ENCODE measurements around the gene LDHD. TPM values are rescaled to one million over a fixed set of nuclear protein-coding genes. Genes with fewer than 3 reads are reported as not detected.

The LDHD gene
- total RNA-seq, 5 donors from 2014 or later (not counting 1 experiment from before 2014, with no cell fraction given): 0.13 to 0.47 (median 0.26) TPM; not detected in 2

DNA sequence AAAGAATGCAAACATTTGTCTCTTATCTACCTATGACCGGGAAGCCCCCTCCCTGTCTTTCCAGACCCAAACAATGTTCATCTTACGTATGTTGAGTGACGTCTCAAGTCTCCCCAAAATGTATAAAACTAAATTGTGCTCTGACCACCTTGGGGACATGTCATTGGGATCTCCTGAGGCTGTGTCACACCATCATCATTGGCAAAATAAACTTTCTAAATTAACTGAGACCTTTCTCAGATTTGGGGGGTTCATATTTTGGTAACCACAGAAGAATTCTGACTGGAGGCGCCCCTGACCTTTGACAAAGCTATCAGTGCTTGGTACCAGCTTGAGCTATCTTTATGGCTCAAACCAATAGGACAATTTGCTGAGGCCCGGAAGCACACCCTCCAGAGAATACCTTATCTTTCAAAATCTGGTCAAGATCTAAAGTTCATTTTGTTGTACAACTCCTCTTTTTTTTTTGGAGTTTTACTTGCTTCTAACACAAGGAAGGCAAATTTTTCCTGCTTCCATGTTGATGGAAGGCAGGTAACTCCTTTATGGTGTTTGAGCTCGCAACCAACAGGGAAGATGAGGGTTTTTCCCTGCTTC is 2.5 kb upstream of the LDHD start:
- DNase-seq: no peak
- ChIA-PET POLR2A (no interaction called here), CTCF (interaction anchor here in 1 of 2 donors (0.5 to 1.3 kb wide), 2 partner anchors 8 to 15 kb away, joined by 5 to 6 read pairs; no protein-coding TSS in a partner anchor)
- ATAC-seq (replicated peaks in 1 of 4): no peak
- peaks cover 0 to under 1% of the 10 kb centered on the region in 2 experiments for H3K27me3 ChIP-seq (replicated peaks in 1 of 2; ENCODE audit: control insufficient read depth in 2 of 2, extremely low read depth in 1 of 2, insufficient read depth in 2 of 2, low read length in 1 of 2)
- 91% methylated on average over 4 of the region's 6 CpGs for WGBS (ENCODE audit: insufficient coverage)
- H3K4me3 ChIP-seq (ENCODE audit: control insufficient read depth in 1 of 2, extremely low read depth in 1 of 2, low read length in 1 of 2): no peak overlapping the region
- Mint-ChIP-seq H3K9me3 (peaks cover 0 to 14% (median 11%) of the 10 kb centered on the region in 3 donors), H3K4me1 (peaks cover 0 to 2% (median 0%) of the 10 kb centered on the region in 3 donors), H3K27me3 (no peaks in the 10 kb centered on the region), H3K27ac (no peak overlapping the region), H3K4me3 (no peak overlapping the region), H3K36me3 (peaks cover 3% of the 10 kb centered on the region)
- H3K9me3 ChIP-seq: peaks cover 2% of the 10 kb centered on the region
- H3K27ac ChIP-seq (ENCODE audit: low read length): no peak overlapping the region
- H3K36me3 ChIP-seq (ENCODE audit: control insufficient read depth in 2 of 2, extremely low read depth in 1 of 2, insufficient read depth in 1 of 2, low read length in 1 of 2): no peaks in the 10 kb centered on the region
- peaks cover 0 to 4% of the 10 kb centered on the region in 2 experiments for H3K4me1 ChIP-seq (ENCODE audit: control insufficient read depth in 1 of 2, extremely low read depth in 1 of 2, insufficient read depth in 2 of 2, low read length in 2 of 2)

DNA sequence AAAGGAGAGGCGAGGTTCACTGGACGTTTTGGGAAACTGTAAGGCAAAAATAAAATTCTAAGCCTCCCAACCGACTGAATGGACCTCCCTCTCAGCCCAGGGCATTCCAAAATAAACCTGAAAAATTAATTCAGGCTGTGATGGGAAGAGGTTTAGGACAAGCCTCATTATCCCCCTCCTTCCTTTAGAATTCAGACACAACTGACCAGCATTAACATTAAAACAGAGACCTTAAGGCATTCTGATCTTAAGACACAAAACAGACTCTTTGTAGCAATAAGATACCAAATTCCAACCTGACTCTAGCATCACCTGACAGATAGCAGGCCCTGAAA is 298 bp upstream of the LDHD start:
- POLR2A ChIA-PET: no interaction called here
- Histone ChIP-seq H3K4me3 (ENCODE audit: control insufficient read depth in 1 of 2, extremely low read depth in 1 of 2, low read length in 1 of 2) (no peak overlapping the region), H3K9me3 (no peaks in the 10 kb centered on the region), H3K4me1 (ENCODE audit: control insufficient read depth in 1 of 2, extremely low read depth in 1 of 2, insufficient read depth in 2 of 2, low read length in 2 of 2) (peaks cover 0 to 6% of the 10 kb centered on the region in 2 experiments), H3K27ac (ENCODE audit: low read length) (no peak overlapping the region), H3K36me3 (ENCODE audit: control insufficient read depth in 2 of 2, extremely low read depth in 1 of 2, insufficient read depth in 1 of 2, low read length in 1 of 2) (no peaks in the 10 kb centered on the region), H3K27me3 (replicated peaks in 1 of 2; ENCODE audit: control insufficient read depth in 2 of 2, extremely low read depth in 1 of 2, insufficient read depth in 2 of 2, low read length in 1 of 2) (peaks cover 0 to 23% of the 10 kb centered on the region in 2 experiments)
- Mint-ChIP-seq H3K9me3 (peaks cover 0 to 5% (median 4%) of the 10 kb centered on the region in 3 donors), H3K4me1 (peaks cover 0 to 2% (median 0%) of the 10 kb centered on the region in 3 donors), H3K4me3 (no peak overlapping the region), H3K27me3 (peaks cover 4 to 7% of the 10 kb centered on the region in 2 donors), H3K36me3 (no peaks in the 10 kb centered on the region), H3K27ac (no peak overlapping the region)
- CTCF ChIA-PET: no interaction called here
- ATAC-seq (replicated peaks in 1 of 4) (no peak), DNase-seq (no peak)
- no CpG with 5 or more reads among the region's 3 CpGs for WGBS (ENCODE audit: insufficient coverage)

DNA sequence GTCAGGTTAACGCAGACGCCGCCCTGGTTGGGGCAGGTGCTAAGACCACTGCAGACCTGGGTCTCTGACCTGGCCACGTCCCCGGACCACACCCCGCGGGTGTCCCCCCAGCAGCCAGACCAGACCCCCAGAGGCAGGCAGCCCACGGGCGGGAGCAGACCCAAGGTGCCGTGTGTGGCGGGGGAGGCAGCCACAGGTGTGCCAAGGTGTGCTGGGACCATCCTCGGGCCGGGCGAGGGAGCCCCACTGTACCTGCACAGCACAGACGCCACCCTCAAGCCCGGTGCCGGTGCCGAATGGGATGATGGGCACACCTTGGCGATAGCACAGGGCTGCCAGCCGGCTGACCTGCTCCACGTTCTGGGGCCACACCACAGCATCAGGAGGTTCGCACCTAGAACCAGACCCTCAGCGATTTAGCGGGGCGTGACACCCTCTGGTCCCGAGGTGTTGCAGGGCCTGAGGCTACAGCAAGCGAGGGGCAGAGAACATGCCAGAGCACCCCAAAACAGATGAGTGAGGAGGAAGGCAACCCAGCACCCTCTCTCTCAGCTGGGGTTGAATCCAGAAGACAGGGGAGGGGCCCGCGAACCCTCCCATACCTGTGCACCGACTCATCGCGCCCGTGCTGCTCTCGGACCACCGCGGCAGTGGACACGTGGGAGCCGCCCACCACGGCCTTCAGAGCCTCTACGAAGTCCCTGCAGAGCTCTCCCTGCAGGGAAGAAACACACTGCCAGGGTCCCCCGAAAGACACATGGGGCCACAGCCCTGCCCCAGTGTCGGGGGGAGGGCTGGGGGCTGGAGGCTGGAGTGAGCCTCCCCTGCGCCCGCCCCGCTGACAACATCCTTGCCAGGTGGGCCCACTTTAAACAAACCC is 1.4 kb downstream of the LDHD start:
- no peak for ATAC-seq (replicated peaks in 1 of 4)
- ChIA-PET CTCF (interaction anchor here in 1 of 2 donors (0.6 kb wide), 1 partner anchor 647 kb away, joined by 4 read pairs; no protein-coding TSS in a partner anchor), POLR2A (interaction anchor here in 1 of 2 donors (0.6 kb wide), 1 partner anchor 169 kb away, joined by 3 read pairs; no protein-coding TSS in a partner anchor)
- Histone ChIP-seq H3K4me3 (ENCODE audit: control insufficient read depth in 1 of 2, extremely low read depth in 1 of 2, low read length in 1 of 2) (no peak overlapping the region), H3K27me3 (replicated peaks in 1 of 2; ENCODE audit: control insufficient read depth in 2 of 2, extremely low read depth in 1 of 2, insufficient read depth in 2 of 2, low read length in 1 of 2) (peaks cover 0 to 29% of the 10 kb centered on the region in 2 experiments), H3K4me1 (ENCODE audit: control insufficient read depth in 1 of 2, extremely low read depth in 1 of 2, insufficient read depth in 2 of 2, low read length in 2 of 2) (peaks cover 8 to 23% of the 10 kb centered on the region in 2 experiments), H3K27ac (ENCODE audit: low read length) (no peak overlapping the region), H3K9me3 (no peaks in the 10 kb centered on the region), H3K36me3 (ENCODE audit: control insufficient read depth in 2 of 2, extremely low read depth in 1 of 2, insufficient read depth in 1 of 2, low read length in 1 of 2) (no peaks in the 10 kb centered on the region)
- no peaks in the 10 kb centered on the region for H3K36me3 Mint-ChIP-seq
- H3K27ac Mint-ChIP-seq: no peak overlapping the region
- H3K27me3 Mint-ChIP-seq: peaks cover 4 to 13% of the 10 kb centered on the region in 2 donors
- H3K4me3 Mint-ChIP-seq: no peak overlapping the region
- no peak for DNase-seq
- H3K4me1 Mint-ChIP-seq: peaks cover 9 to 14% (median 12%) of the 10 kb centered on the region in 3 donors
- 92% methylated on average over 29 of the region's 45 CpGs for WGBS (ENCODE audit: insufficient coverage)
- no peaks in the 10 kb centered on the region for H3K9me3 Mint-ChIP-seq

DNA sequence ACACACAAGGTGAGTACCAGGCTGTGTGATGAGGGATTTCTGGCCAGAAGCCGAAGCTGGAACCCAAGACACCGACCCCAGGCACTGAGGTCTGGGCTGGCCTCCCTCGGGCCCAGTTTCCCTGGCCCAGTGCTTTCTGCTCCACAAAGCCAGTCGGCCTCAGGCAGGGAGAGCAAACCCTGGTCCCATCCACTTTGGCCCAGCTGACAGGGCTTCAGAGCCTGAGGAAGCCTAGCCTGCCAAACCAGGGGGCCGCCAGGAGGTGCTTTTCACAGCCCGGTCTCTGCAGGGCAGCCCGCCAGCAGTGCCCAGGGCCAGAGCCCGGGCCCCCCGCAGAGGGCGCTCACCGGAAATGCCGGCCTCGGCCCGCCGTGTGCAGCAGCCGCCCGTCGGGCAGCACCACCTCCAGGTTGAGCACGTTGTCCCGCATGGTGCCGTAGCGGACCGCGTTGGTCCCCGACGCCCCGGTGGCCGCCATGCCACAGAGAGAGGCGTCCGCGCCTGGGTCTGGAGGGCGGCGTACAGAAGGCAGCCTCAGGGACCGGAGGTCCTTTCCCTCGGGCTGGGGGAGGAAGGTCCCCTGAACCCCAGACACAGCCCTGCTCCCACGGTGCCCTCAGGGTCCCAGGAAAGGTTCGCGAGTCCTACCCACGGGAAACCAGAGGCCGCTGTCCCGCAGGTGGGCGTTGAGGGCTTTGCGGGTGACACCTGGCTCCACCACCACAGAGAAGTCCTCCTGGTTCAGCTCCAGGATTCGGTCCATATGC is 2.2 kb downstream of the LDHD start:
- no peaks in the 10 kb centered on the region for H3K9me3 ChIP-seq
- H3K4me1 ChIP-seq (ENCODE audit: control insufficient read depth in 1 of 2, extremely low read depth in 1 of 2, insufficient read depth in 2 of 2, low read length in 2 of 2): peaks cover 14 to 32% of the 10 kb centered on the region in 2 experiments
- Mint-ChIP-seq H3K4me1 (peaks cover 17 to 22% (median 20%) of the 10 kb centered on the region in 3 donors), H3K27ac (no peak overlapping the region), H3K36me3 (no peaks in the 10 kb centered on the region), H3K27me3 (peaks cover 4 to 13% of the 10 kb centered on the region in 2 donors), H3K4me3 (no peak overlapping the region), H3K9me3 (no peaks in the 10 kb centered on the region)
- DNase-seq: no peak
- WGBS (ENCODE audit: insufficient coverage): 94% methylated on average over 42 of the region's 44 CpGs
- no peak for ATAC-seq (replicated peaks in 1 of 4)
- H3K27me3 ChIP-seq (replicated peaks in 1 of 2; ENCODE audit: control insufficient read depth in 2 of 2, extremely low read depth in 1 of 2, insufficient read depth in 2 of 2, low read length in 1 of 2): peaks cover 0 to 34% of the 10 kb centered on the region in 2 experiments
- no peak overlapping the region for H3K27ac ChIP-seq (ENCODE audit: low read length)
- ChIA-PET POLR2A (no interaction called here), CTCF (no interaction called here)
- H3K36me3 ChIP-seq (ENCODE audit: control insufficient read depth in 2 of 2, extremely low read depth in 1 of 2, insufficient read depth in 1 of 2, low read length in 1 of 2): no peaks in the 10 kb centered on the region
- no peak overlapping the region for H3K4me3 ChIP-seq (ENCODE audit: control insufficient read depth in 1 of 2, extremely low read depth in 1 of 2, low read length in 1 of 2)

DNA sequence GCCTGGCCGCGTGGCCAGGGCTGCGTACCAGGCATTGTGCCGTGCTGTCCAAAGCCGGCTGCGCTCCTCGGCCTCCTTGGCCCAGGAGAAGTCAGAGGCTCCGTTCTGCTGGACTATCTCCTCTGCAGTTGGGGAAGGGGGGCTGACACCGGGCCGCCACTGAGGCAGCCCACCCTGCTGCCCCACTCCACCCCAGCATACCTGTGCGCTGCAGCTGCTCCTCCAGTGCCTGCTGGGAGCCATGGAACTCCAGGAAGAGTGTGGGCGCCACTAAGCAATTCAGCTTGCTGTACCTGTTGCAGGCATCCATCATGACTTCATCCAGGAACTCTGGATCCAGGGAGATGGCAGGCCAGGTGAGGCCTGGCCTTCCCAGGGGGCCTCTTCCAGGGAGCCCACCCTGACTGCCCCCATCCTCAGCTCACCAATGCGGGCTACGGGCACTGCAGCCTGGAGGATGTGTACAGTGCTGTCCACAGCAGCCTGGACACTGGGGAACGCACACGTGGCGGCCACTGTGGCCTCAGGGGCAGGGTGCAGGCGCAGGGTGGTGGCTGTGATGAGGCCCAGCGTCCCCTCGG is 2.9 kb downstream of the LDHD start:
- DNase-seq (no peak), ATAC-seq (replicated peaks in 1 of 4) (no peak)
- H3K36me3 ChIP-seq (ENCODE audit: control insufficient read depth in 2 of 2, extremely low read depth in 1 of 2, insufficient read depth in 1 of 2, low read length in 1 of 2): no peaks in the 10 kb centered on the region
- Mint-ChIP-seq H3K36me3 (no peaks in the 10 kb centered on the region), H3K4me3 (no peak overlapping the region), H3K9me3 (no peaks in the 10 kb centered on the region), H3K27me3 (peaks cover 4 to 13% of the 10 kb centered on the region in 2 donors), H3K27ac (no peak overlapping the region), H3K4me1 (peaks cover 24 to 29% (median 28%) of the 10 kb centered on the region in 3 donors)
- H3K27me3 ChIP-seq (replicated peaks in 1 of 2; ENCODE audit: control insufficient read depth in 2 of 2, extremely low read depth in 1 of 2, insufficient read depth in 2 of 2, low read length in 1 of 2): peaks cover 0 to 34% of the 10 kb centered on the region in 2 experiments
- 96% methylated on average over 19 of the region's 20 CpGs for WGBS (ENCODE audit: insufficient coverage)
- CTCF ChIA-PET: interaction anchor here in 1 of 2 donors (1.2 kb wide), 1 partner anchor 49 kb away, joined by 3 read pairs; no protein-coding TSS in a partner anchor
- POLR2A ChIA-PET: no interaction called here
- H3K4me3 ChIP-seq (ENCODE audit: control insufficient read depth in 1 of 2, extremely low read depth in 1 of 2, low read length in 1 of 2): no peak overlapping the region
- H3K9me3 ChIP-seq: no peaks in the 10 kb centered on the region
- H3K27ac ChIP-seq (ENCODE audit: low read length): no peak overlapping the region
- peaks cover 22 to 39% of the 10 kb centered on the region in 2 experiments for H3K4me1 ChIP-seq (ENCODE audit: control insufficient read depth in 1 of 2, extremely low read depth in 1 of 2, insufficient read depth in 2 of 2, low read length in 2 of 2)
